ENCODE data around the gene TXNDC8. TPM values are rescaled to one million over a fixed set of nuclear protein-coding genes. Genes with fewer than 3 reads are reported as not detected.

TXNDC8 gene
- total and polyA plus RNA-seq, 7 donors: not detected

DNA sequence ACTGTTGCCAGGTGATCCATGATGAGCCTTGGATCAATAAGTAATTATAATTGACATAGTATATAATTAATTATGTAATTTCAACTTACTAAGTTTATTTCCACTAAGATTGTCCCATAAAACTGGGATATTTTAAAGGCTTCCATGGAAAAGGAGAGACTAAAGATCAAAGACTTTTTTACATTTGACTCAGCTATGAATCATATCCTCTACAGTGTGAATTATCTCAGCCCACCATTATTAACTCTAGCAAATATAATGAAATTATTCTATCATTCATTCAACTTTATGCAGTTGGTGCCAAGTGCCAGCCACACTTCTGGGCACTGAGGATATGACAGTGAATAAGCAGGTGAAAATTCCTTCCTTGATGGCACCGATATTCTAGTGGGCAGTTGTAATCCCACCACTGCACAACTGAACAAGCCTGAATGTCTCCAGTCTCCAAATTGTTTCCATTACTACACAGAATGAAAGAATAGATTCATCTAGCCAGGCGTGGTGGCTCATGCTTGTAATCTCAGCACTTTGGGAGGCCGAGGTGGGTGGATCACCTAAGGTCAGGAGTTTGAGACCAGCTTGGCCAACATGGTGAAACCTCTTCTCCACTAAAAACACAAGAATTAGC lies 59.5 kb downstream of the TXNDC8 start:
- H3K27me3 ChIP-seq: no peaks in the 10 kb centered on the region
- no peaks in the 10 kb centered on the region for H3K9me3 ChIP-seq
- H3K36me3 ChIP-seq: no peaks in the 10 kb centered on the region
- H3K4me1 ChIP-seq: no peaks in the 10 kb centered on the region
- TF ChIP-seq, protein P1, sequence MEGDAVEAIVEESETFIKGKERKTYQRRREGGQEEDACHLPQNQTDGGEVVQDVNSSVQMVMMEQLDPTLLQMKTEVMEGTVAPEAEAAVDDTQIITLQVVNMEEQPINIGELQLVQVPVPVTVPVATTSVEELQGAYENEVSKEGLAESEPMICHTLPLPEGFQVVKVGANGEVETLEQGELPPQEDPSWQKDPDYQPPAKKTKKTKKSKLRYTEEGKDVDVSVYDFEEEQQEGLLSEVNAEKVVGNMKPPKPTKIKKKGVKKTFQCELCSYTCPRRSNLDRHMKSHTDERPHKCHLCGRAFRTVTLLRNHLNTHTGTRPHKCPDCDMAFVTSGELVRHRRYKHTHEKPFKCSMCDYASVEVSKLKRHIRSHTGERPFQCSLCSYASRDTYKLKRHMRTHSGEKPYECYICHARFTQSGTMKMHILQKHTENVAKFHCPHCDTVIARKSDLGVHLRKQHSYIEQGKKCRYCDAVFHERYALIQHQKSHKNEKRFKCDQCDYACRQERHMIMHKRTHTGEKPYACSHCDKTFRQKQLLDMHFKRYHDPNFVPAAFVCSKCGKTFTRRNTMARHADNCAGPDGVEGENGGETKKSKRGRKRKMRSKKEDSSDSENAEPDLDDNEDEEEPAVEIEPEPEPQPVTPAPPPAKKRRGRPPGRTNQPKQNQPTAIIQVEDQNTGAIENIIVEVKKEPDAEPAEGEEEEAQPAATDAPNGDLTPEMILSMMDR (IDR thresholded peaks at IDR 0.05): no peak
- no peak for TF ChIP-seq EP300 (IDR thresholded peaks at IDR 0.05)
- TF ChIP-seq POLR2AphosphoS5 (IDR thresholded peaks at IDR 0.05): no peak
- no peak for TF ChIP-seq POLR2A (IDR thresholded peaks at IDR 0.05)
- intact Hi-C loops (cut with DNase I): no loop called here
- no peak overlapping the region for H3K4me3 ChIP-seq
- no peak overlapping the region for H3K27ac ChIP-seq
- DNase-seq: no peak
- WGBS, 2 donors: 88 to 90% methylated on average over 3 of the region's 3 CpGs

DNA sequence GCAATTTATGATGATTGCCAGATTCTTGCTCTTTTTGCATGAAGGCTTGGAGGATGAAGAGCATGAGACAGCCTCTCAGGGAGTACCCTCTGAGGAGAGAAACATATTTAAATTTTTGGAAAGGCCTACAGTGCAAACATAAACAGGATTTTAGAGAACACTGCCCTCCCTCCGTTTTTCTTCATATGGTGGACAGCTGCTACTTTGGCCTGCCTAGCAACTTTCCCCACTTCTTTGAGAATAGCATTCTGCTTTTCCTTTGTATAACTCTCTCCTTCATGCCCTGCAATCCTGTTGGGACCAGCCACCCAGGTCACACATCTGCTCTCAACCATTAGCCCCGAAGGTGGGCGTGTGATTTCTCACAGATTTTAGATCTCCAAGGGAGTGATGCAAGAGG lies 60.9 kb downstream of the TXNDC8 start:
- Histone ChIP-seq H3K27me3 (no peaks in the 10 kb centered on the region), H3K9me3 (no peaks in the 10 kb centered on the region), H3K36me3 (no peaks in the 10 kb centered on the region), H3K4me3 (no peak overlapping the region), H3K27ac (no peak overlapping the region), H3K4me1 (no peaks in the 10 kb centered on the region)
- TF ChIP-seq POLR2AphosphoS5 (IDR thresholded peaks at IDR 0.05) (no peak), POLR2A (IDR thresholded peaks at IDR 0.05) (no peak), EP300 (IDR thresholded peaks at IDR 0.05) (no peak)
- TF ChIP-seq, protein P1 (IDR thresholded peaks at IDR 0.05): no peak
- 70 to 71% methylated on average over 3 of the region's 3 CpGs for WGBS, 2 donors
- intact Hi-C loops (cut with DNase I): no loop called here
- DNase-seq: no peak

DNA sequence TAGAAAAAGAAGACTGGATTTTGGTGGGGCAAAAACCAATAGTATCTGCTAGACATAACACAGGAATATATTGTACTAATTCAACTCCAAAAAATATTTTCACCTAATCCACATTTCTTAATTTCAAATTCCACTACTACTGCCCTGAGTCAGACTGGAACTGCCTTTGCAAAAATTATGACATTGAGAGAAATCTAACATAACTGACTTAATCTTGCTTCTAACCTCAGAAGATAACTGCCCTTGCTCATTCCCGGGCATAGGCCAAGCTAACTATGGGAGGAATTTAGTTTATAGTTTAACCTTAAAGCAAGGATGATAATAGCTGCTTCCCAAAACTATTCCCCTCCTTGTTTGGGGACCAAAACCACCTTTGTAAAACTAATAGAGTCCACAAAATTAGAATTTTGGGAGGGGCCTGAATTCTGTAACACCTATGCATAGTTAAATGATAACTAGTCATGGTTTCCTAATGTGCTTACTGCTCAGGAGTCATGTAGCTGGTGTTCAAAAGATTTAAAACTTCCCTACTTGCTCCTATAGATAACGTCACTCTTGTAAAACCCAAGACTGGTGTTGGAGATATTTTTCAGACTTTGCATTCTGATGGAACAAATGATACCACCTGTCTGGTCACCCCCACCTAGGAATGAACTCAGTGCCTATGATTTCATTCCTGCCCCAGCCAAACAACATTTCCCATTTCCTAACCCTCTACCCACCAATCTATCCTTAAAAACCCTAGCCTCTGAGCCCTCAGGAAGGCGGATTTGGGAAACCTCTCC lies 67.3 kb downstream of the TXNDC8 start:
- DNase-seq: no peak
- Histone ChIP-seq H3K9me3 (no peaks in the 10 kb centered on the region), H3K36me3 (no peaks in the 10 kb centered on the region), H3K4me3 (no peak overlapping the region), H3K27me3 (no peaks in the 10 kb centered on the region), H3K27ac (no peak overlapping the region), H3K4me1 (no peaks in the 10 kb centered on the region)
- 73 to 88% methylated on average over 3 of the region's 3 CpGs for WGBS, 2 donors
- intact Hi-C loops (cut with DNase I): no loop called here
- TF ChIP-seq POLR2AphosphoS5 (IDR thresholded peaks at IDR 0.05) (no peak), EP300 (IDR thresholded peaks at IDR 0.05) (no peak), POLR2A (IDR thresholded peaks at IDR 0.05) (no peak)
- TF ChIP-seq, protein P1 (IDR thresholded peaks at IDR 0.05): no peak

DNA sequence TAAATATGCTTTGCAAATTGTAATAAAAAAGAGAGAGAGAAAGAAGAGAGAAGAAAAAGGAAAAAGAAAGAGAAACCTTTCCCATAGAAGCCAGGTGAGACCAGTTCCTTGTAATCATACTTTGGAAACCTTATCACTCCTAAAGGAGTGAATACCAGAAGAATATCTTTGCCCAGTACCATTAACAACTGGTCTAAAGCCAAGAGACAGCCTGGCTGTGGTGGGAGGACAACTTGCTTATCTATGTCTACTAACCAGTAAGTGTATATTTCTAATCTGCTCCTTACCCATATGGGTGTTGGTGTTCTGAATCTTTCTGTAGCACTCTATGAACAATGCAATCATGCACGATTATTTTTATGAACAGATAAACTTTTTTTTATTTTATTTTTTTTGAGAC lies 70.9 kb downstream of the TXNDC8 start:
- Histone ChIP-seq H3K27me3 (no peaks in the 10 kb centered on the region), H3K4me3 (no peak overlapping the region), H3K4me1 (no peaks in the 10 kb centered on the region), H3K9me3 (no peaks in the 10 kb centered on the region), H3K27ac (no peak overlapping the region), H3K36me3 (no peaks in the 10 kb centered on the region)
- WGBS, 2 donors: 13 to 41% methylated on average over 1 of the region's 1 CpG
- intact Hi-C loops (cut with DNase I): no loop called here
- no peak for TF ChIP-seq EP300 (IDR thresholded peaks at IDR 0.05)
- TF ChIP-seq, protein P1 (IDR thresholded peaks at IDR 0.05): no peak
- no peak for TF ChIP-seq POLR2AphosphoS5 (IDR thresholded peaks at IDR 0.05)
- TF ChIP-seq POLR2A (IDR thresholded peaks at IDR 0.05): no peak
- no peak for DNase-seq

Measured in sigmoid colon (tissue), 7 donors.